ENCODE data around the gene CEP72. TPM values are rescaled to one million over a fixed set of nuclear protein-coding genes. Genes with fewer than 3 reads are reported as not detected.
"Not testable (repeated sequence)": the region's sequence is repeated elsewhere in the genome, so short reads cannot be mapped to it uniquely, and the experiment has no call there.

The CEP72 gene
- total RNA-seq, 1 donor from 2014 or later, result 10.9 TPM

DNA sequence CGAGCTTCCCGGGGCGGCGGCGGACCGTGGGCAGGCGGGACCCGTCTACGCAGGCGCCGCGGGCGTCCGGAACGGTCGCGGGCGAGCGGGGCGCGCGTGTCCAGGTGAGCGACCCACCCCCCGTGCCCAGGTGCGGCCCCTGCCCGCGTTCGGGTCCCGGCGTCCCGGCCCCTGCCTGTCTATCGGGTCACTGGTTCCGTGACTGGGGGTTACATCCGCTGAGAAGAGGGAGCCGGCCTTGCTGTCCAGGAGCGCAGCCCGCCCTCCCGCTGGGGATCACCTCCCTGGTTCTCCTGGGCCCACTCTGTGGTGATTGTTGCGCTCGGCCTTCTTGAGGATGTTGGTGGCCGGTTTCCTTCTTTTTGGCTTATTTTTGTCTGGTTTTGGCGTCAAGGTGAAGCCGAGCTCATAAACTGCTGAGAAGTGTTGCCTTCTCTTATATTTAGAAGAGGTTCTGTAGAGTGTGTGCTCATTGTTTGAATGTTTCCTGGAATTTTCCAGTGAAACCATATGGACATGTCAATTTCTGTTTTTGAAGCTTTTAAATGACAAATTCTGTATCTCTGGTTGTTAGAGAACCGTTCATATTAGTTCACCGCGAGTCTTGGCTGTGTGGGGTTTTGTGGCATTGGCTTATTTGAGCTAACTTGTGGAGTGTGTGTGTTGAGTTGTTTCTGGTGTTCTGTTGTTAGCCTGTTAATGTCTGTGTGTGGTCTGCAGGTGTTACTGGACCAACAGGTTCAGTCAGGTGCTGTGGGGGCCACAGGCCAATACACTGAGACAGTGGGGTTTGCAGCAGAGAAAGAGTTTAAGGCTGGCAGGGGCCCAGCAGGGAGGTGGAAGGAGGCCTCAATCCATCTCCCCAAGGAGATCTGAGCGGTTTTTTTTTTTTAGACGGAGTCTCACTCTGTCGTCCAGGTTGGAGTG lies 621 bp downstream of the CEP72 start:
- peak; percentile 17 for DNase-seq (ENCODE audit: low spot score)

DNA sequence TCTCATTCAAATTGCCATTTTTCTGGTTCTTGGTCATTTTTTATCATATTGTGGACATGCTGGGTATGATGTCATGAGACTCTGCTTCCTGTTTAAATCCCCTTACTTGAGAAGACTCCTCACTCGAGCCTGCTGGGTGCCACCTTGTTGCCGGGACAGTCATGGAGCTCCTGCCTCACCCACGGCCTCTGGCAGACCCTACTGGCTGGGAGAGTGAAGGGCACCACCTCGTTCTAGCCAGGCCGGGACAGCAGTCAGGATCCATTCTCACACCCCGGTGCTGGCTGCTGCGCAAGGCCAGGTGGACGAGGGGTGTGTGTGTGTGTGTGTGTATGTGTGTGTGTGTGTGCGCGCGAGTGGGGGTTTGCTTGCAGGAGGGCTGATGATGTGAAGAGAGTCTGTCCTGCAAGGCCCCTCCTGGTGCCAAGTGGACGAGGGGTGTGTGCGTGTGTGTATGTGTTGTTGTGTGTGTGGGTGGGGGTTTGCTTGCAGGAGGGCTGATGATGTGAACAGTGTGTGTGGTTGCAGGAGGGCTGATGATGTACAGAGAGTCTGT lies 4.4 kb downstream of the CEP72 start:
- DNase-seq (ENCODE audit: low spot score), result no peak

DNA sequence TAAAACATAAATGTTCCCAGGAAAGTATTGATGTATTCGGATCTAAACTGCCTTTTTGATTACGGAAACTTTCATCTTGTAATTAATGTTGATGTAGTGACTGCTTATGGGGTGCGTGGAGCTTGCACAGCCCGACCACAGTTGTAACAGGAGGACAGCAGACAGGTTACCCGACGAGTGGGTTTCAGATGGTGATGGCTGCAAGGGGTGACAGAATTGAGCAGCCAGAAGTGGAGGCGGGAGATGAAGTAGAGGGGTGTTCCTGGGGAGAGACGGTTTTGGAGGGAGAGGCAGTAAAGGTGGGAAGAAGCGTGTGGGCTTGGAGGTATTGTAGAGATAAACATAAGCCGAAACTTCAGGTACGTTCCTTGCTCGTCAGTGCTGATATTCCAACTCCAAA lies 5.8 kb downstream of the CEP72 start:
- DNase-seq (ENCODE audit: low spot score), result no peak

DNA sequence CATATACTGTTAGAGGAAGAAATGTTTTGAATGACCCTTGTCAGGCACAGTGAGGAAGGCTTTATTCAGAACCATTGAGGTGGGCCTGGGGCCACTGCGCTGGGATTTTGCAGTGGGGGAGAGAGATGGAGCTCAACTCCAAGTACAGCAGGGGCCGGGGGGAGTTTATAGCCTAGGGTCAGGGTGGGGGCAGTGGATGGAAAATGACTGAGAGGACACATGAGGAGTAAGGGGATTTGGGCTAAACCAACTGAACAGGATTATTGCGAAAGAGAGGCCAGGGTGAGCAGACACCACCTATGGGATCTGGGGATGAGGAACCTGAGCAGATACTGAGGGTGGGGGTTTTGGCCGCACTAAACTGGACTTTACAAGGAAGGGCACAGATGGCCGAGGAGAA lies 6.3 kb downstream of the CEP72 start:
- DNase-seq (ENCODE audit: low spot score), result no peak

DNA sequence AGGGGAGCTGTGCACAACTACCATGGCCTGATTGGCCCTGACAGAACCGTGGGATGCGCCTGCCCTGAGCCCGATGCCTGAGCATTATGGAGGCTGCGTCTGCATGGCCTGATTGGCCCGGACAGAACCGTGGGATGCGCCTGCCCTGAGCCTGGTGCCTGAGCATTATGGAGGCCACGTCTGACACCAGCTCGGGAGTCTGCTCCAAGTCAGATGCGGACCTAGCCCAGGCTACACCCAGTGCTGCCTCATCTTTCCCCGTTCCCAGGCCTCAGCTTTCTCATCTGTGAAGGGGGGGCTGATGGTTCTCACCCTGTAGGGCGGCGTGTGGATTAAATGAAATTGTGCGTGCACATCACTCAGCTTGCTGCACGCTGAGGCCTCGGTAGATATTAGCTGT lies 7.3 kb downstream of the CEP72 start:
- no peak for DNase-seq (ENCODE audit: low spot score)

DNA sequence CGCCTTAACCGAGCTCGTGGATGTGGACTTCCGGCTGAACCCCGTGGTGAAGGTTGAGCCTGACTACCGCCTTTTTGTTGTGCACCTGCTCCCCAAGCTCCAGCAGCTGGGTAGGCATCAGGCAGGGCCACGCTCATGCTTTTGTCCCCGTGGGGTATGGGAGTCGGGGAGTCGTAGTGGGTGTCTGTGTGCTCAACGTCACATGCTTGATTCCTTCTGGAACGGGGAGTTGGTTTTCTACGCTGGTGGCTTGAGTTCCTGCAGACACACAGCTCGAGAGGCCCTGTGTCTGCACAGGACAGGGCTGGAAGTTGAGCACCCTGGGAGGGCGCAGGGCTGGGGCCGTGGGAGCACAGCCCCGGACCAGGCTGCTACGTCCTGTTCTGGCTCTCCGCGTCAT lies 8.0 kb downstream of the CEP72 start:
- no peak for DNase-seq (ENCODE audit: low spot score)

DNA sequence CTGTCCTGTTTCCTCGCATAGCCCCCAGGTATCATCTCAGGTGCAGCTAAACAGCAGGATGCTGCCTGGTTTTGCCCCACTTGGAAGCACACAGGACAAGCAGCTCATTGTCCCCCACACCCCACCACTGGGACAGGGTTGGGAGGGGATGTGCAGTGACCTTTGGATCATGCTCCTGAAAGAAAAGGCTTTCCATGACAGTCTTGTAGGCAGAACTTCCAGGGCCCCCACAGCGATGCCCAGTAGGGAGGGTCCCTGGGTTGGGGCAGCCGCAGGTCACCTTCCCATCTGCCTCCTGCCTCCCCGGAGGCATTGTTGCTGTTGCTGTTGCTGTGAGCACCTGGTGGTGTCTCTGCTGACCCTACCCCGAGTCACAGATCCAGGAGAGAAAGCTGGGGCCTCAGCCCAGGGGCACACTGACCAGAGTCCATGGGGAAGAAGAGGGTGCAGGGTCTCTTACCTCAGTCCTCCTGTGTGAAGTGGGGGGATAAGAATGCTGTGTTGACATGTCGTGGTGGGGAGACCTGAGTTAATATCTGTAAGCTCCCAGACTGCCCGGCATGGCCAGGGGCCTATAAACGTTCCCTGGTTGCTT lies 8.5 kb downstream of the CEP72 start:
- DNase-seq (ENCODE audit: low spot score), result no peak

DNA sequence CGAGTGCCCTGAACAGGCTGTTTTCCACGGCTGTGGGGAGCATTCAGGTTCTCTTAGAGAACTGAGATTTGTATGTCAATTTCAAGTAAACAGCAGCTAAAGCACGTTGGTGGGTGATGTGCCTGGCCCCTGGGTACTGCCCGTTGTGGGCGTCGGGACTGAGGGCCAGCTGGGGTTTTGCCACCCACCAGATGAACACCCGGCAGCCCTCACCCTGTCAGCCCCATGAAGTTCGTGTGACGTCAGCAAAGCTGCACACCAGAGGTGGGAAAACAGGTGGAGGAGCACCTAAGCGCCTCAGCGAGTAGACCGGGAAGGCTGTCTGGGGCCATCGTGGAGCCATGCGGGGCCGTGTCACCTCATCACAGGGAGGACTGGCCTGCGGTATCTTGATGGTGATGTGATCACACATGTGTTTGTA lies 9.2 kb downstream of the CEP72 start:
- DNase-seq (ENCODE audit: low spot score), result no peak

DNA sequence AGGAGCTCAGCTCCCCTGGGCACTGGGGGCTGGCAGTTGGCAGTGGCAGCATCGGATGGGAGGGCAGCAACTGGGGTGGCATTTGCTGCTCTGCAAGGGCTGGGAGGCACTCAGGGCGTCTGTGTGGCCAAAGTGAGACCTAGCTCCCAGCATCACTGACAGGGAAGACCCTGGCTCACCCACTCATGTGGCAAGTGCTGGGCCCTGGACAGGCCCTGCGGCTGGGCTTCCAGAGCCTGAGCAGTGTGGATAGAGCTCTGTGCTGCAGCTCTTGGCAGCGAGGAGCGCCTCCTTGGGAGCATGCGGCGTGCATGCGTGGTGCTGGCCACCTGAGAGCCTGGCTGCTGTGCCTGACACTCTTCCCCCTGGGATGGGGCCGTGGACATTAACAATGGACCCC lies 10.2 kb downstream of the CEP72 start:
- DNase-seq (ENCODE audit: low spot score), result no peak

DNA sequence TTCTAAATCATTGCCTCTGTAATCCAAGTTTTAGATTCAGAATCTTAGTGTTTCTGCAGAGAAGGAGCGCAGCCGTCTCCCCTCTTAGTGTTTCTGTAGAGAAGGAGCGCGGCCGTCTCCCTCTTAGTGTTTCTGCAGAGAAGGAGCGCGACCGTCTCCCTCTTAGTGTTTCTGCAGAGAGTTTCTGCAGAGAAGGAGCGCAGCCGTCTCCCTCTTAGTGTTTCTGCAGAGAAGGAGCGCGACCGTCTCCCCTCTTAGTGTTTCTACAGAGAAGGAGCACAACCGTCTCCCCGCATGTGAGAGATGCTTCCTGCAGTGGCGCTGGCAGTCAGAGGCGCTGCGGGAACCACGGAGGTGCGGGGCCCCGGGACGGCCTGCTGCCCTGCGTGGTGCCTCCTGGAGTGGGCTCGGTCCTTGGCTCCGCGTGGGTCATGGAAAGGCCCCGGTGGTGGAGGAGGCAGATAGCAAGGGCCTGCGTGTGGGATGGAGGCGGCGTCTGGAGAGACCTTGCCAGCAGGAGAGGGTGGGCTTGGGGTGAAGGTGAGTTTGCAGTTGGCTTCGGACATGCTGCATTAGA lies 10.9 kb downstream of the CEP72 start:
- DNase-seq (ENCODE audit: low spot score), result no peak

DNA sequence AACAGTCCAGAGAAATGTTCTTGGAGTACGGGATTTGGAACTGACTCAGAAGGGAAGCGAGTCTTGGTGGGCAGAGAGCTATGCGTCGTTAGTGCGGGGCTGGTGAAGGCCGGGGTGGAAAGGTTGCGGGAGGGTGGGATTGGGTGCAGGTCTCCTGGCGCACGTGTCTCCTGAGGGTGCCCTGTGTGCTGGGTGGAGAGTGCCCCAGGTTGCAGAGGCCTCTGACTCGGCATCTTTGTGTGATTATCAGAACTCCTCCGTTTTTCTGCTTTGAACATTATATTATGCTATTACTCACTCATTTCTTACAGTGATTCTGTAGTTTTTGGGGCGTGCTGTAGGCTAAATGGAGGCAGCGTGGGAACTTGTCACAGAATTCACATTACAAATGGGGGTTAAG lies 11.4 kb downstream of the CEP72 start:
- DNase-seq (ENCODE audit: low spot score), result no peak

DNA sequence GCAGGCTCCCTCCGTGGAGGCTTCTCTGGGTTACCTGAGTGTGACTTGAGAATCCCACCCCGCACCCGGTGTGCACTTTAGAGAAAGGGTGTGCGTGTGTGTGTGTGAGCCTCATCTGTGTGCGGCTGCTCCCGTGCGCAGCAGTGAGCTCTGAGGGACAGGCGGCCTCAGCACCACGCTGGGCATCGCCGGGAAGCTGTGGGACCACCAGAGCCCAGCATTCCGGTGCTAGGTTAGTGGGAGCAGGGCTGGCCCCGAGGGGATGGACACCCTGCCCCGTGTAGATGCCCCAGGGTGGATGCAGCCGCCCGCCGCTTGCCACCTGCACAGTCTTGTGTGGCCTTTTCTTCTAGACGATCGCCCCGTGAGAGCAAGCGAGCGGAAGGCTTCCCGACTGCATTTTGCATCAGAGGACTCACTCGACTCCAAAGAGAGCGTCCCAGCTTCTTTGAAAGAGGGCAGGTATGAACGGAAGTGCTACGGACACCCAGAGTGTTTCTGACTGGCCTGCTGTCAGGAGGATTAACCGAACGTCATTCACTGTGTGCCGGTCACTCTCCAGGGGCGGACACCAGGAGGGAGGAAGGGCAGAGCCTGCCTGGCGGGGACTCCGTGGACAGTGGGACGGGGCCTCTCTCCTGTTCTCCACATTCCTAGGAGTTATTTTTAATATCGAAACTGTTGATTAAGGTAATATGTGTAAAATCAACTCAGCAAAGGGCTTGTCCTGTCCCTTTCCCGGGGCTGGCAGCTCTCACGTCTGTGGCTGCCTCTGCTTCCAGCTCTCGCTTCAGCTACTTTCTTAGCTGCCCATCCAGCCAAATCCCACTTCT lies 12.2 kb downstream of the CEP72 start:
- DNase-seq (ENCODE audit: low spot score), result no peak

DNA sequence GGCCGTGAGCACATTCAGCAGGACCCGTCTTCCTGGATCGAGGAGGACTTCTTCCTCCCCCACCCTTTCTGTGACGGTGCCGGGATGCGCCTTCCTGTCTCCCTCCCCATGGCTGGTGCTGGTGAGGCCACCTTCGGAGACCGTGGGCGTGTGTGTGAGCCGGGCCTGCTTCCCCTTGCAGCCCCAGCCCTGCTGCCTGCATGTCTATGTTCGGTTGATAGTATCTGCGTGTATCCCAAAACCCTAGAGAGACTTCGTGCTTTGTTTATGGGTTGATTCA lies 12.8 kb downstream of the CEP72 start:
- DNase-seq (ENCODE audit: low spot score), result no peak

DNA sequence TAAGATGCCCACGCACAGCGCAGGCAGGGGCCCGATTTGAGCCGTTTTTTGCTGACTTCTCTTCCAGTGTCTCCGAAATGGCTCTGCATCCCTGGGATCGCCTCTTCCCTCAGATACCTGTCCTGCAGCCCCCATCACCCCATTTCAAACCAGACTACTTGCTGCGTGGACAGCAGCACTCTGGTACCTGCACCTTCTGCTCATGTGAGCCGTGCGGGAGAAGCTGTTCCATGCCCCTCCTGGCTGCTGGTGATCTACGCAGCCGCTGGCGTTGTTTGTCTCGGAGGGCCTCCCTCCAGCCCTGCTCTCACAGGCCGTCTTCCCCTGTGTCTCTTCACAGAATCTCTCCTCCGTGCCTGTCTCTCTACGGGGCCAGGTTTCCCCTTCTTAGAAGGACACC lies 13.4 kb downstream of the CEP72 start:
- DNase-seq (ENCODE audit: low spot score), result no peak

DNA sequence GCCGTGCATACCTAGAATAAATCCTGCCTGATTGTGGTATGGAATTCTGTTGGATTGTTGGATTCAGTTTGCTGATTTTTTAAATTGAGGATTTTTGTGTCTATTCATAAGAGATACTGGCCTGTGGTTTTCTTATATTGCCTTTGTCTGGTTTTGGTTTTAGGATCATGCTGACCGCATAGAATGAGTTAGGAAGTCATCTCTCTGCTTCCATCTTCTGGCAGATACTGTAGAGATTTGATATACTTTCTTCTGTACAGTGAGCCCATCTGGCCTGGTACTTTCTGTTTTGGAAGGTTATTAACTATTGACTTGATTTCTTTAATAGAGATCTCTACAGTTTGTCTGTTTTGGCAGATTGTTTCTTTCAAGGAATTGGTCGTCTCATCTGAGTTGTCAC lies 14.7 kb downstream of the CEP72 start:
- no peak for DNase-seq (ENCODE audit: low spot score)

DNA sequence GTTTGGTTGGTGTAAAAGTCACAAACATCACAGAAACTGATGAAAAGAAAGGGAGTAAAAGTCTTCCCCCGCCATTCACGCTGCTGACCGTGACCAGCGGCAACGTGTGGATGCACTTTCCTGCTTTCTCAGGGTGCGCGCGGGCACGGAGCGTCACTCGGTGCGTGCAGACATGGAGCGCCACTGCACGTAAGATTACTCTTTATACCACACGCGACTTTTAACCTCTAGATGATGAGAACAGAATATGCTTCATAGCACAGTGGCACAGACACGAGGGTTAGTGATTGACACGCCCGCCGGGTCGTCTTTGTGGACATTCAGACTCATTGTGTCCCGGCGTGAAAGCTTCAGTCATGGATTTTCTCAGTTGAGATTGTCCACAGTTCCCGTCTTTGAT lies 15.7 kb downstream of the CEP72 start:
- no peak for DNase-seq (ENCODE audit: low spot score)

DNA sequence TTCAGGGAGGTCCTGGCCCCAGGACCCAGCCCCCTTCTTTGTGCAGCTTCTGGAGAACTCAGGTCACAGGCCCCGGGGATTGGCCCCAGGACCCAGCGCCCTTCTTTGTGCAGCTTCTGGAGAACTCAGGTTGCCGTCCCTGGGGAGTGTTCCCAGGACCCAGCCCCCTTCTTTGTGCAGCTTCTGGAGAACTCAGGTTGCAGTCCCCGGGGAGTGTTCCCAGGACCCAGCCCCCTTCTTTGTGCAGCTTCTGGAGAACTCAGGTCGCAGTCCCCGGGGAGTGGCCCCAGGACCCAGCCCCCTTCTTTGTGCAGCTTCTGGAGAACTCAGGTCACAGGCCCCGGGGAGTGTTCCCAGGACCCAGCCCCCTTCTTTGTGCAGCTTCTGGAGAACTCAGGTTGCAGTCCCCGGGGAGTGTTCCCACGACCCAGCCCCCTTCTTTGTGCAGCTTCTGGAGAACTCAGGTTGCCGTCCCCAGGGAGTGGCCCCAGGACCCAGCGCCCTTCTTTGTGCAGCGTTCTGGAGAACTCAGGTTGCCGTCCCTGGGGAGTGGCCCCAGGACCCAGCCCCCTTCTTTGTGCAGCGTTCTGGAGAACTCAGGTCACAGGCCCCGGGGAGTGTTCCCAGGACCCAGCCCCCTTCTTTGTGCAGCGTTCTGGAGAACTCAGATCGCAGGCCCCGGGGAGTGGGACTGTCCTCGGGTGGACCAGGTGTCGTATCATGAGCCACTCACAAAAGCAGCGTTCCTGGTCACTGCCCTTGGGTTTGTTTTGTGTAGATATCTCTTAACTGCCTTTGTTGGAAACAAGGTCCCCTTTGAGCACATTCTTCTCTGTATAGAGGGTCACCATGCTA lies 16.4 kb downstream of the CEP72 start:
- DNase-seq (ENCODE audit: low spot score), result not testable (repeated sequence)

DNA sequence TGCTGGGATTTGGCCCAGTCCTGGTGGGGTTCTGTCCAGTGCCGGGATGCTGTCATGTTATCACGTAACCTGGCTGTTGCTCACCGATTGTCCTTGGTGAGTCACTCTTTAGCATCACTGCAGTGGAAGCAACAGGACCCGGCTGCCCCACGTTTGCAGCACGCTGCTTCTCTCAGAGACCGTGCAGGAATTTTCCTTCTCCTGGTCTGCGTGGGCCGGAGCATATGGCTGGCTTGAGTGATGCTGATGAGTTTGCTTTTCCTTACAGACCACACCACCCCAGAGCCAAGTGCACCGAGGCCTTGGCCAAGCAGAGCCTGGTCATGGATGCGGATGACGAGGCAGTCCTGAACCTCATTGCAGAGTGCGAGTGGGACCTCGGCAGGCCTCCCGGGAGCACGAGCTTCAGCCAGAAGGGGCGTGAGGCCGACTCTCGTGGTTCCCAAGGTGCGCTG lies 21.4 kb downstream of the CEP72 start:
- DNase-seq (ENCODE audit: low spot score), result no peak

DNA sequence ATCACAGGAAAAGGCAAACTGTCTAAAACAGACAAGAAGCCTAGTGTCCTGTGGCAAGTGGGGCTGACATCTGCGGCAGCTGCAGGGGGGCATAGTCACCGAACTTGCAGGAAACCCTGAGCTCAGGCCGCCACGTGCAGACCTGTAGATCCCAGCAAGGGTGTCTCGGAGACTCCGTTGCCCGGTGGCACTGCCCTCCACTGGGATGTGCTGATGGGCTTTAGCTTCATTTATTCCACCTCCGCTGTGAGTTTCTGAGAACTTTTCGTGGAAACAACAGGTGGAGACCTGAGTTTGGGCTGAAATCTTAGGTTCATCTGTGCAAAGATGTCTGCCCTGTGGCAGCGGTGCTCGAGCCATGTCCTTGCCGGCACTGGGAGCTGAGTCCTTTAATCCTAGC lies 22.1 kb downstream of the CEP72 start:
- DNase-seq (ENCODE audit: low spot score), result no peak

DNA sequence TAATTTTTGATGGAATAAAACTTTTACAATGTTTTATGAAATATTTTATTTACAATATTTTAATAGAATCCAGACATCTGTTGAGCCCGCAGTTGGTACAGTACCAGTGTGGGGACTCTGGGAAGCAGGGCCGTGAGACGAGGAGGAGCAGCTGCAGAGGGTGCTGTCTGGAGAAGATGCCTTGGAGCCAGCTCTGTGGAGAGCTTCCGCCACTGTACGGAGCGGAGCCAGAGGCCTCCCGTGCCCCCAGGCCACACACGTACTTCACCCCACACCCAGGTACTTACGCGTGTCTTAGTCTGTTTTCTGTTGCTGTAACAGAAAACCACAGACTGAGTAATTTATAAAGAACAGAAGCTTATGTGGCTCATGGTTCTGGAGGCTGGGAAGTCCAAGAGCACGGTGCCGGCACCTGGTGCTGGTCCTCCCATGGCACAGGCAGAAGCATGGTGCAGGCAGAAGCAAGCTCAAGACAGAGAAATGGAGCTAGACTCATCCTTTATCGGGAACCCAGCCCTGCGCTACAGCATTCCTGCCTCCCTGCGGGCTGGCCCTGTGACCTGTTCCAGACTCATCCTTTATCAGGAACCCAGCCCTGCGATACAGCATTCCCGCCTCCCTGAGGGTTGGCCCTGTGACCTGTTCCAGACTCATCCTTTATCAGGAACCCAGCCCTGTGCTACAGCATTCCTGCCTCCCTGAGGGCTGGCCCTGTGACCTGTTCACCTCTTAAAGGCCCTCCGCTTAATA lies 23.3 kb downstream of the CEP72 start:
- no peak for DNase-seq (ENCODE audit: low spot score)

Measured in ureter (tissue), 1 donor.